ENCODE results near the gene C22orf23.

GRCh38 chr22:37896181-37896592 is 57.2 kb downstream of the C22orf23 start:
- TF ChIP-seq CTCF (IDR thresholded peaks at IDR 0.05) (no peak), POLR2A (IDR thresholded peaks at IDR 0.05) (no peak)

Measured in tibial nerve (tissue), 3 donors.